Common myeloid progenitor, CD34-positive (primary cell): ENCODE measurements around the gene PTK6.

ENCODE experiments used
- CTCF ChIA-PET: fragments of 350-600 bp; sonication (Branson Sonifier 250); formaldehyde crosslinking; loops from one replicate; lab custom pipeline; 2021; ENCODE audit warnings: antibody characterized with exemption; lab: Charles Lee
- POLR2A ChIA-PET: fragments of 350-600 bp; sonication (Branson Sonifier 250); formaldehyde crosslinking; loops from one replicate; lab custom pipeline; 2021; ENCODE audit warnings: antibody characterized with exemption; lab: Charles Lee
- DNase-seq, 3 donors: peaks; one replicate each; pipeline versions ENCODE4 v3.0.0 to v3.0.0-alpha.2; 2013
- H3K27ac ChIP-seq, 2 experiments: 1 replicate in 1 of 2; 2 replicates in 1 of 2; pipeline ENCODE4 v1.7.0; 2013; ENCODE audit warnings: inconsistent platforms in 2 of 2, low read length in 2 of 2, mild to moderate bottlenecking in 2 of 2, low read depth in 1 of 2, moderate library complexity in 1 of 2; ENCODE audit not compliant: severe bottlenecking in 2 of 2, insufficient read depth in 1 of 2, poor library complexity in 1 of 2
- H3K27me3 ChIP-seq, 5 experiments: replicated peaks in 2 of 5; 1 replicate in 3 of 5; 2 replicates in 2 of 5; pipeline versions ENCODE4 v1.6.1 to v1.7.0; 2013; ENCODE audit warnings: low read length in 4 of 5, mild to moderate bottlenecking in 2 of 5, moderate library complexity in 2 of 5, inconsistent platforms in 1 of 5; ENCODE audit not compliant: insufficient read depth in 5 of 5, control insufficient read depth in 4 of 5
- H3K36me3 ChIP-seq, 4 experiments: 1 replicate in 2 of 4; 2 replicates in 2 of 4; pipeline versions ENCODE4 v1.6.1 to v1.7.0; 2013; ENCODE audit warnings: low read length in 3 of 4, control low read depth in 1 of 4, mild to moderate bottlenecking in 1 of 4; ENCODE audit not compliant: control insufficient read depth in 4 of 4, insufficient read depth in 4 of 4
- H3K4me1 ChIP-seq, 4 experiments: 1 replicate in 3 of 4; 2 replicates in 1 of 4; pipeline versions ENCODE4 v1.6.1 to v1.7.1; 2013; ENCODE audit warnings: low read length in 3 of 4, mild to moderate bottlenecking in 3 of 4, control low read depth in 1 of 4, inconsistent platforms in 1 of 4, moderate library complexity in 1 of 4; ENCODE audit not compliant: control insufficient read depth in 4 of 4, insufficient read depth in 4 of 4; ENCODE audit errors: control extremely low read depth in 1 of 4
- H3K4me3 ChIP-seq, 7 experiments: 1 replicate in 4 of 7; 2 replicates in 3 of 7; pipeline versions ENCODE4 v1.5.1 to v1.7.0; 2013; ENCODE audit warnings: mild to moderate bottlenecking in 7 of 7, low read length in 6 of 7, moderate library complexity in 6 of 7, inconsistent platforms in 2 of 7, low read depth in 2 of 7, control low read depth in 1 of 7; ENCODE audit not compliant: insufficient read depth in 4 of 7, control insufficient read depth in 1 of 7; ENCODE audit errors: extremely low read depth in 1 of 7
- H3K9me3 ChIP-seq, 5 experiments: 1 replicate in 4 of 5; 2 replicates in 1 of 5; pipeline versions ENCODE4 v1.6.1 to v1.7.1; 2013; ENCODE audit warnings: low read length in 4 of 5, mild to moderate bottlenecking in 2 of 5, inconsistent platforms in 1 of 5, low read depth in 1 of 5, moderate library complexity in 1 of 5; ENCODE audit not compliant: control insufficient read depth in 4 of 5, insufficient read depth in 2 of 5; ENCODE audit errors: control extremely low read depth in 1 of 5
- WGBS: methylation state at CpG from one replicate; pipeline ENCODE4 v1.1.5; 2013; ENCODE audit not compliant: insufficient coverage; 5-methylcytosine and 5-hydroxymethylcytosine counted together

PTK6 gene

DNA sequence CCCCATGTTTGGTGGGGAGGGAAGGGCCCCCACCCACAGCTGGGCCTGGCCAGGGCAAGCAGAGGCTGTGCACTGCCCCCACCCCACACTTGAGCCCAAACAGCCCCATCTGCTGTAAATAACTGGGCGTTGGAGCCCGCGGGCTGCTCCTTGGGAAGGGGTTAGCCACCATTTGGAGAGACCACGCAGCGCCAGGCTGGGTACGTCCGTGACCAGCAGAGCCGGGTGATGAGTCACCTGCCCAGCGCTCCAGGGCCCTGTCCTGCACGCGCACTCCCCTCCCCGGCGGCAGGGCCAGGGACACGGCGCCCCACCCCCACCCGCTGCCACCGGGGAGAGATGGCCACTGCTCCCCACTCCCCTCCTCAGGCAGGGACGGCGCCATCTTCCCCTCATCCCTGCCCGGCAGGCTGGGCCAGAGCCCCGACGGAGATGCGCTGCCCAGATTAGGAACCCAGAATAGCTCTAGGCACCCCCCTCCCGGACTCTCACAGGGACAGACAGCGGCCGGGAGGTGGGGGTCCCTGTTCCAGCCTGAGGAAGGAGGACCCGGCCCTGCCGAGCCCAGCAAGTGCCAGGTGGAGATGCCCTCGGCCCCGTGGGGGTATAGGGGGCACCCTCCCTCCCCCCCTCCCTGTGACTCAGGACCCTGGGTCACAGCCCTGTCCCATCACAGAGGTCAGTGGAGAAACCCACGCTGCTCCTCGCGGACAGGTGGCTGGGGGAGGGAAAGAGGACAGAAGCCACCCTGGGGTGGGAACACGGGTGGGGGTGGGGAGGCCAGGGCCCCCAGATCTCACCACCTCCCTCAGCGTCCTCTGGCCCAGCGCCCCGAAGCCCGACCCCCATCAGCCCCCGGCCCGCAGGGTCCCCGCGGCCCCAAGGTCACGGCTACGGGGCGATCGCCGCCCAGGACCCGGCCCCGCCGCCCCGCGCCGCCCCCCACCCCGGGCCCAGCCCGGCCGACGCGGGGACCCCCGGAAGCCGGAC lies 38.9 kb downstream of the PTK6 start:
- peak; percentile 20 to 53 (median 51) for DNase-seq
- CTCF ChIA-PET: interaction anchor here (1.1 to 3.1 kb wide), 6 partner anchors 11 to 109 kb away, joined by 3 to 16 read pairs (median 12); partner anchors contain the start of genes PPDPF and PTK6
- Histone ChIP-seq H3K27me3 (peaks cover 0 to 69% (median 11%) of the 10 kb centered on the region in 5 experiments), H3K4me1 (peaks cover 0 to 16% (median 11%) of the 10 kb centered on the region in 4 experiments), H3K4me3 (peak overlapping the region in 2 of 7 experiments; percentile 6 to 11), H3K36me3 (no peaks in the 10 kb centered on the region), H3K9me3 (no peaks in the 10 kb centered on the region), H3K27ac (no peak overlapping the region)
- POLR2A ChIA-PET: no interaction called here
- WGBS: 6% methylated on average over 39 of the region's 60 CpGs

DNA sequence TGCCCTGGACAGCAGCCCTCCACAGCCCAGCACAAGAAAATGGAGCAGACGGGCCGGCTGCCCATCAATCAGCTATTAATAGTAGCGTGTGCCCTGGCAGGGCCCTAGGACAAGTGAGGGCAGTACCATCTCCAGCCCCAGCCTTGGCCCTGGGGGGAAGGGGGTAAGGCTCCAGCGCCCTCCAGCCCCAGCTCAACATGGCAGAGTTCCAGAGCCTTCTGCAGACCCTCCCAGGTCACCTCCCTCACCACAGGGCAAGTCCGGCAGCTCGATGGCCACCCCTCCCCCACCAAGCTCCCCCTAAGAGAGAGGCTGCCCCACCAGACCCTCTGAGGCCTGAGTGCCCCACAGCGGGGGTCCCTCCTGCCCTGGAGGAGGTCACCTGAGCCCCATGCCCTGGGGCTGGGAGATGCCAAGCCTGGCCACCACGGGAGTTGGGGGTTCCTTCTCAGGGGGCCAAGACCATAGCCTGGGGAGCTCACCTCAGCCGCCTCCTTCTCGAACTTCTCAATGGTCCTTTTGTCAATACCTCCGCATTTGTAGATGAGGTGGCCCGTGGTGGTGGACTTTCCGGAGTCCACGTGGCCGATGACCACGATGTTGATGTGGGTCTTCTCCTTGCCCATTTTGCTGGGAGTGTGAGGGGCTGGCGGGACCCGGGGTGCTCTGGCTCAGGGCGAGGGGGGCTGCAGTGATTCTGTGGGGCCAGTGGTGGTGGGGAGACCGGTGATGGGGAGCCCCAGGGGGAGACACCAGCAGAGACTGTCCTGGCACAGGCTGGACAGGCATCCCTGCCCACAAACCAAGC lies 39.8 kb downstream of the PTK6 start:
- Histone ChIP-seq H3K4me3 (no peak overlapping the region), H3K27ac (no peak overlapping the region), H3K36me3 (no peaks in the 10 kb centered on the region), H3K4me1 (peaks cover 0 to 16% (median 11%) of the 10 kb centered on the region in 4 experiments), H3K9me3 (no peaks in the 10 kb centered on the region), H3K27me3 (peaks cover 0 to 69% (median 11%) of the 10 kb centered on the region in 5 experiments)
- DNase-seq: no peak
- ChIA-PET CTCF (interaction anchor here (0.9 to 3.1 kb wide), 16 partner anchors 8 to 108 kb away, joined by 3 to 16 read pairs (median 8); partner anchors contain the start of genes KCNQ2, PPDPF and PTK6), POLR2A (interaction anchor here (1.4 kb wide), 1 partner anchor 23 kb away, joined by 7 read pairs; the partner anchor contains the start of gene PPDPF)
- WGBS: 85% methylated on average over 14 of the region's 20 CpGs

DNA sequence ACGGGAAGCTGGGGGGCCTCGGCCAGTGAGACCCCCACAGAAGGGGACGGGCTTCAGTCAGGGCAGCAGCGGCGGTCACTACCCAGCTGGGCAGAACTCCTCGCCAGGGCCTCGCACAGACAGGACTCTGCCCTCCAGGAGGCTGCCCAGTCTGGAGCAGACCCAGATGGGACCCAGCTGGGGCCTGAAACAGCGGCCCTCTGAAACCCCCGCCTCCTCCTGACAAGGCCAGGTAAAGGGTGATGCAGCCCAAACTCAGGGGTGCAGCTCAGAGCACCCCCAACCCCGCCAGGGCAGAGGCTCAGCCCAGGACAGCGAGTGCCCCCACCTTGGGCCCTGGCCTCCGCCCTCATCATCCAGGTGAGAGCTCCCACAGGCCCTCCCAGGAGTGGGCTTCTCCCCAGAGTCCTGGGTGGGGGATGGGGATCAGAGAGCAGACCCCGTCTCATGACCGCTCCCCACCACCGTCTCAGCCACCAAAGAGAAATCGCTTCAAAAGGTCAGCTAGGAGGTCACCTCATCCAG lies 40.5 kb downstream of the PTK6 start:
- Histone ChIP-seq H3K4me3 (peak overlapping the region in 3 of 7 experiments; percentile 31 to 63 (median 56)), H3K36me3 (no peaks in the 10 kb centered on the region), H3K27me3 (peaks cover 0 to 65% (median 11%) of the 10 kb centered on the region in 5 experiments), H3K4me1 (peaks cover 0 to 16% (median 11%) of the 10 kb centered on the region in 4 experiments), H3K9me3 (no peaks in the 10 kb centered on the region), H3K27ac (no peak overlapping the region)
- DNase-seq: no peak
- POLR2A ChIA-PET: interaction anchor here (0.8 to 1.4 kb wide), 2 partner anchors 12 to 24 kb away, joined by 3 to 7 read pairs; partner anchors contain the start of gene PPDPF
- CTCF ChIA-PET: interaction anchor here (0.6 to 3.1 kb wide), 19 partner anchors 9 to 353 kb away, joined by 3 to 16 read pairs (median 5); partner anchors contain the start of genes KCNQ2, PPDPF and PTK6
- 70% methylated on average over 9 of the region's 16 CpGs for whole genome bisulfite sequencing

DNA sequence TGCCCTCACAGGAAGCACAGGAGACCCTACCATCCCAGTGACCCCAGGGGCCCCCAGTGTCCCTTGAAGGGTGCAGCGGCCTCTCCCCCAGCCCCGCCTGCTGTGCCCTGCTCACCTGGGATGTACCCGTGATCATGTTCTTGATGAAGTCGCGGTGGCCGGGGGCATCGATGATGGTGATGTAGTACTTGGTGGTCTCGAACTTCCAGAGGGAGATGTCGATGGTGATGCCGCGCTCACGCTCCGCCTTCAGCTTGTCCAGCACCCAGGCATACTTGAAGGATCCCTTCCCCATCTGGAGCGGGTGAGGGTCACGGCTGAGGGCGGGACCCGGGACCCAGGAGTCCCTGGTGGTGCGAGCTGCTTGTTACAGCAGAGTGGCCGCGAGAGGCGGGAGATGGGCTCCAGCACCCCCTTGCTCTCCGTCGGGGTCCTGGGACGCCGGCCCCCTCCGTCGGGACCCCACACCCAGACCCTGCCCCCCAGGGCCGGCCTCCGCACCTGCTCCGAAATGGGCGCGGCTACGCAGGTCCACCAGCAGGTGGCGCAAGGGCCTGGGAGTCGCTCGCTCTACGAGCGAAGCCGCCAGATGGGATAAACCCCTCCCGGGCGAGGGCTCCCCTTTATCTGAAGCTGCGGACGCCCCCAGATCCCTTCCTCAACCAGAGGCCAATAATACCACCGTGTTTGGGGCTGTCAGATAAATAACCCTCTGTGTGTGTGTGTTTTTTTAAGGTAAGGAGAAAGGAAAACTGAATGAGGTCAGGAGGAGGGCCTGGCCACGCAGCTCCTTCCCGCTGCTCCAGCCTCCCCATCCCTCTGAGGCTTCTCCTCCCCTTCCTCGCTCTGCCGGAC lies 41.2 kb downstream of the PTK6 start:
- Histone ChIP-seq H3K4me3 (peak overlapping the region in 4 of 7 experiments; percentile 31 to 63 (median 50)), H3K27ac (no peak overlapping the region), H3K4me1 (peaks cover 0 to 16% (median 11%) of the 10 kb centered on the region in 4 experiments), H3K9me3 (no peaks in the 10 kb centered on the region), H3K27me3 (peaks cover 0 to 70% (median 11%) of the 10 kb centered on the region in 5 experiments), H3K36me3 (no peaks in the 10 kb centered on the region)
- ChIA-PET POLR2A (interaction anchor here (0.5 to 1.4 kb wide), 3 partner anchors 12 to 25 kb away, joined by 3 to 7 read pairs (median 3); partner anchors contain the start of gene PPDPF), CTCF (interaction anchor here (0.6 to 3.1 kb wide), 18 partner anchors 10 to 352 kb away, joined by 3 to 16 read pairs (median 6); partner anchors contain the start of genes KCNQ2, PPDPF and PTK6)
- 39% methylated on average over 31 of the region's 48 CpGs for WGBS
- DNase-seq: peak; percentile 52 to 67 (median 66)

DNA sequence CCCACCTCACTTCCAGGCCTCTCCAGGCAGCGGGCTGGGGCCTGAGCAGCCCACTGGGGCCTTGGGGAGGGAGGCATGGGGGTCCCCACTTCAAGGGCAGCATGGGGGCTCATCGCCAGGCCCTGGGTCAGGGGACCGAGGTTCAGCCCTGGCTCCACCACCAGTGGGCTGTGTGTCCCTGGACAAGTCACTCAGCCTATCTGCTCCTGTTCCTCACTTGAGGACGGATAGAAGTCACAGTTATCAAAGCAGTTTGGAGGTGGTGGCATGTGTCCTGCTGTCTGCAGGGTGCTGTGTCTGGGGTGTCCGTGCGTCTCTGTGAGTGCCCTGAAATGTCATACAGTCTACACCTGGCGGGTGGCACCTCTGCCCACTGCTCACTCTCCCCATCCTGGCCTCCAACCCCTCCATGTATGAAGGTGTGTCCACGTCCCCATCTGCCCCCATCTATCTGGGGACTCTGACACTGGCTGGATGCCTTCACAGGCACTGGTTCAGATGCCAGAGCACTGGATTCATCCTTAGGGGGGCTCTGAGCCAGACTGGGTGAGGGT lies 41.9 kb downstream of the PTK6 start:
- no peak for DNase-seq
- Histone ChIP-seq H3K9me3 (no peaks in the 10 kb centered on the region), H3K27me3 (peaks cover 0 to 71% (median 11%) of the 10 kb centered on the region in 5 experiments), H3K4me1 (peaks cover 0 to 16% (median 11%) of the 10 kb centered on the region in 4 experiments), H3K4me3 (no peak overlapping the region), H3K36me3 (no peaks in the 10 kb centered on the region), H3K27ac (no peak overlapping the region)
- ChIA-PET CTCF (interaction anchor here (1.0 to 3.1 kb wide), 8 partner anchors 10 to 53 kb away, joined by 3 to 16 read pairs (median 10); partner anchors contain the start of gene PTK6), POLR2A (interaction anchor here (0.5 kb wide), 1 partner anchor 18 kb away, joined by 3 read pairs; no protein-coding TSS in a partner anchor)
- 94% methylated on average over 8 of the region's 8 CpGs for WGBS
